HG02981 (cell line): ENCODE measurements around the gene OGT.
A peak's percentile ranks its signal among the peaks of the same experiment; 100 is the strongest.
"Not testable (repeated sequence)": the region's sequence is repeated elsewhere in the genome, so short reads cannot be mapped to it uniquely, and the experiment has no call there.

Experiments used
- ATAC-seq: cut with Tn5 transposase; IDR thresholded peaks from one replicate; pipeline ENCODE4 v1.9.1; 2021; ENCODE audit warnings: mild to moderate bottlenecking, moderate library complexity; ENCODE audit not compliant: unreplicated experiment

Gene OGT

DNA sequence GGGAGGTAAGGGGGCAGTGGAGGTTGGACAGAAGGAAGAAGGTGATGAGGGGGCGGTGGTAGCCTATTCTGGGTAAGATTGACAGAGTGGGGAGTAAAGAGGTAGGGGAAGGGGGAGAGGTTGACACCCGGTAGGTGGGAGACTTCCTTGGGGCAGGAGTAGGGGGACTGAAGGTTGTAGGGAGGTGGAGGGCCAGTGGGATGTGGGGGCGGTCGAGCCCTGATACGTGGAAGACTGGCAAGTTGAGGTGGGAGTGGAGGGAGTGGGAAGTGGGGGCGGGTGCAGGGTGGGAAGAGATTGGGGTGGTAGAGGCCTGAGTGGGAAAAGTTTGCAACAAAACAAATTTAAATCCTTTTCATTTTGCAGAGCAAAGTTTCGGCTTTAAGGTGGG lies 47.1 kb downstream of the OGT start:
- ATAC-seq = no peak

DNA sequence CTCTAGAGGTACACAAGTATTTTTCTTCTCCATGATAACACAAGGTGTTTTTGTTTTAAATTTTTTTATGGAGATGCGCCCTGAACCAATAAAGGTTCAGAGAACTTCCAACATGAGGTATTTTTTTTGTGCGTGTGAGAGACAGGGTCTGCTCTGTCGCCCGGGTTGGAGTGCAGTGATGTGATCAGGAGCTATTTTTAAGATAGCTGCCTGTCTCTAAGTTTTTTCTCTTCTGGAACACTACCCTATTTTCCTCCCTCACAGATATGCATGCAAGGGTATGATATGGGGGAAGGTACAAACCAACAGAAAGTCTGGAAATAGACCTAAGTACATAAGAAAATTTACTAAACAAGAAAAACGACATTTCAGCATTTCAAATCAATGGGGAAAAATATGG lies 48.3 kb downstream of the OGT start:
- no peak for ATAC-seq

DNA sequence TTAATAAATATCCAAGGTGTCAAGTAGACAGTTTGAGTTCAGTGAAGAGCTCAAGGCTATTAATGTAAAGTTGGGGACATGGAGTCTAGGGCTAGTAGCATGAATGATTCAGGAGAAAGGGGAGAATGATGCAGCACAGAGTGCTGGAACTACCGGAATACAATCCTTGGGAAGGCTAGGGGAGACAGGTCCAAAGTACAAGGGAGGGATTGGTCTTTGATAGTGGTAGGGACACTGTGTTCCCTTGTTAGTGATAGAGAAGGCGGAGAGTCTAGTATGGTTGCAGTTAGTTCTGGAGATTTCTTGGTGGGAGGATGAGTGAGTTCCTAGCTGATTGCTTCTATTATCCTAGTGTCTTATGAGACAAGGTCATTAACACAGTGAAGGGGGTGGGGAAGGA lies 54.0 kb downstream of the OGT start:
- ATAC-seq = no peak

DNA sequence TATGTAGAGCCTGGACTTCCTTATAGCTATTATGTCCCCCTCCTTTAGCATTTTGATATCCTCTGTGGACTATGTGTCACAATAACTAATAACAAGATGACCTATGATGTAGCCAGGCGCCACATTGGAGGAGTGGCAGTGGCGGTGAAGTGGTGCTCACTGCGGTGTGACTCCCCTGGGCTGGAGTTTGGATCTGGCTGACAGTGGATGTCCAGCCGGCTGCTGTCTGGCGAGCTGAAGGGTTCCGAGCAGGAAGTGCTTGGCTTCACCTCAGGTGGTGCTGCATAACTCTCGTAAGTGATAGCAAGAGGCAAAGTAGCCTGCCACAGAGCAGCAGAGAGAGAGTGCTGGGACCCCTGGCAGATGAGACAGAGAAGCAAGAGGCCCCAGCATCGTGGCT lies 60.3 kb downstream of the OGT start:
- ATAC-seq = not testable (repeated sequence)

DNA sequence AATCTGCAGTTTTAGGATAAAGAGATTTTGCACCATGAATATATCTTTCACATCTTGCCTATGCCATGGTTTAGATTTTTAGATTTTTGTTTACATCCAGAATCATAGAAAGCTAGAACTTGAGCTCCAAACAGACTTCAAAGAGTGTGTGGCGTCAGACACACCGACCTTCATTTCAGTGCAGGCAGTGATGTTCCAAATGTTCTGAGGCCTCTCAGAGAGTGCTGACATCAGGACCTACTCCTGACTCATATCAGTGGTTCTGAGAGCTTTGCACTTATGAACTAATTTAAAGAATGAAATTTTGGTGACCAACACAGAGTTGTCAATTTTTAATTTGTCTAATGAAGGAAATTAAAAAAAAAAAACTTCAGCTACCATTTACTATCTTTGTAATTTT lies 67.1 kb downstream of the OGT start:
- ATAC-seq = no peak

DNA sequence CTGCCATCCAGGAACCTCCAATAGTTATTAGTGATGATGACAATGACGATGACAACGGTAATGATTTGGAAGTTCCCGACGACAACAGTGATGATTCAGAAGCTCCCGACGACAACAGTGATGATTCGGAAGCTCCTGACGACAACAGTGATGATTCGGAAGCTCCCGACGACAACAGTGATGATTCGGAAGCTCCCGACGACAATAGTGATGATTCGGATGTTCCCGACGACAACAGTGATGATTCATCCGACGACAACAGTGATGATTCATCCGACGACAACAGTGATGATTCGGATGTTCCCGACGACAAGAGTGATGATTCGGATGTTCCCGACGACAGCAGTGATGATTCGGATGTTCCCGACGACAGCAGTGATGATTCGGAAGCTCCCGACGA lies 70.7 kb downstream of the OGT start:
- no peak for ATAC-seq

DNA sequence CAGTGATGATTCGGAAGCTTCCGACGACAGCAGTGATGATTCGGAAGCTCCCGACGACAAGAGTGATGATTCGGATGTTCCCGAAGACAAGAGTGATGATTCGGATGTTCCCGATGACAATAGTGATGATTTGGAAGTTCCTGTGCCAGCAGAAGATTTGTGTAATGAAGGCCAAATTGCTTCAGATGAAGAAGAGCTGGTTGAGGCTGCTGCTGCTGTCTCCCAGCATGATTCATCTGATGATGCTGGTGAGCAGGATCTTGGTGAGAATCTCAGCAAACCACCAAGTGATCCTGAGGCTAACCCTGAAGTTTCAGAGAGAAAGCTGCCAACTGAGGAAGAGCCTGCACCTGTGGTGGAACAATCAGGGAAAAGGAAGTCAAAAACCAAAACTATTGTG lies 71.2 kb downstream of the OGT start:
- ATAC-seq = no peak

DNA sequence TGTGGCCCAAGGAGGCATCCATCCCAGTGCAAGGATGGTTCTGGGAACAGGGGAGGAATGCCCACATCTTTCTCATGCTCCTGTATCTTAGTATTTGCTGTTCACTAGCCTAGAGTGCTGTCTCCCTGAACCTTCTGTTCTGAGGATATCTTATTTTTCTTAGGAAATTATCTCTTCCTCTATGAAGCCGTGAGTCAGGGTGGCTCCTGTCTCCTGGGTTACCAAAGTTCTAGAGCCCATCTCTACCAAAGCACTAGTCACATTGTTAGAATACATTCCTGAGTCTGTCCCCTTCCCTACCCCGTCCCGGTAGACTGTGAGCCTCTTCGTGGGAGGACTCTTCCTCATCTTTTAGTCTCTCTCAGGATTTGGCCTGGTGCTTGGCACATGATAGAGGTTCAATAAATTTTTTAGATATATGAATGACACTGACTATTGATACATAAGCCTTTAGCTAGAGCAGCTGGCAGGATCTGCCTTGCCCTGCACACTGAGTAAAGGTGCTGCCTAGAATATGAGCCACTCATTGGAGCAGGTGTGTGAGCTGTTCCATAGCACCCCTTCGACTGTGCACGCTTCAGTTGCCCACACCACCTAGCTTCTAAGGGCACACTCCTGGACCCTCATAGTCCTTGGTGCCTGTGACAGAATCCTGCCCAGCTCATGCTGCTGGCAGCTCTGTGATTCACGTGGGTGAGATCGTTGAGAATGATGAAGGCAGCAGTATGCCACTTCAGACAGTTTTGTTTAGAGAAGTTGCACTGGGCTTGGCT lies 72.1 kb downstream of the OGT start:
- ATAC-seq = no peak

DNA sequence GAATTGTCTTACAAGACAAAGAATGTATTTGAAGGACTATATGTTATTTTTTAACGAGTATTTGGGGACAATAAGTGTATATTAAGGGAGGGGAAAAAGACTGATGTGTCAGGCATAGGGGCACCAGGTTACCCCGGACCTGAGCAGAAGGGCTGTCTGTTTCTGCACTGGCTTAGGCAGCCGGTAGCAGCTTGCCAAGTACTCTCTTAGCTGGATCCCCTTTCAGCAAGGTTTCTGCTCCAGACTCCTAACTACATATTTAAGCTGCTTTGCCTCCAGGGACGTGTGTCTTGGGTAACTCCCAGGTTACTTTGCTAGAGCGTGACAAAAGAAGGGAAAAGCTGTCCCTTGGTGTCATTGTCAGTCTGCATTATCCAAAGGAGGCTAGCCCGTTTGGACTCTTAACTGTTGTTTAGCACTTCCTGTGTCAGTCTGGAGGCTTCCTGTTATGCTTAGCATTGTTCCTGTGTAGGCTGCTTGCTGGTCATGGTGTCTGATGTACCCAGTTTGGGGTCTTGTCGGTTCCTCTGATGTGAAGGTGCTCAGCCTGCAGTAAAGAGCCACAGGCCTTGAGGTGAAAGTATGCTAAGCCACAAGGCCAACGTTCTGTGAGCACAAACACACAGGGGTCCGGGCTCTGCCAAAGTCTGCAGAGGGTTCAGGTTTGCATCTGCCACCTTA lies 73.8 kb downstream of the OGT start:
- no peak for ATAC-seq

DNA sequence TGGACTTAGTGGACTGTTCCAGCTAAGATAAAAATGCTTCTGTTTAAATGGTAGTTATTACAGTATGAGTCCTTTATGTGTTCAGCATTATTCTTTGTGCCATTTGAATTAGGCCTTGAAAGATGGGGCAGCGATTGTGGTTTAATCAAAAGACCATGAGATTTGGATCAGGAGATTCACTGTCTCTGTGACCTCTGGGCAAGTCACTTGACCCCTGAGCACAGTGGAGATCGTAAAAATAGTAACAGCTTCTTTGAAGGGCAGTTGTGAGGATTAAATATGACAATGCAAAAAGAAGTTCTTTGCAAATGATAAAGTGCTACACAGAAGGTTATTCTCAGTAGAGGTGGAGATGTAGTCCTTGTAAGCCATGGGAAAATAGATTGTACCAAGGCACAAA lies 74.6 kb downstream of the OGT start:
- no peak for ATAC-seq

DNA sequence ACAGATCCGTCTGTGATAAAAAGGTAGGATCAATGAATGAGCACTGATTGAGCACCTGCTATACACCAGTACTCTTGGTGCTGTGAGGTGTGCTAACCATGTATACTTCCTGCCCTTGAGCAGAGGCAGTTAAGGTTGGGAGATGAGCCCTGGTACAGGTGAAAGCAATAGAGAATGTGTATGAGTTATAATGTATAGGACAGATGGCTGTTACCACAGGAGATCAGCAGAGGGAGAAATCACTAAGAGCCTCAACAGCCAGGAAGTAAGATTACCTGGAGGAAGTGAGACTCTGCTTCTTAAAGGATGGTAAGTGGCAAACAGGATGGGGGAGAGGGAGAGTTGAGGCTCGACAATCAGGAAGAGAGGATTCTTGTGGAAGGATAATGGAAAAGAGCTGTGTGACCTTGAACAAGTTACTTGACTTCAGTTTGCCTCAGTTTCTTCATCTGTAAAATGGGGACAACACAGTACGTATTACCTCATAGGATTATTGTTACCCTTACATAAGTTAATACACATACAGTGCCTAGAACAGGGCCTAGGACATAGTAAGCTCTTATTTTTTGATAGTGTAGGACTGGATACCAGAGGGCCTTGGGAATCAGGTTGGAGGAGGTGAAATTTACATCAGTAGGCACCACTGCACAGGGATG lies 76.3 kb downstream of the OGT start:
- no peak for ATAC-seq

DNA sequence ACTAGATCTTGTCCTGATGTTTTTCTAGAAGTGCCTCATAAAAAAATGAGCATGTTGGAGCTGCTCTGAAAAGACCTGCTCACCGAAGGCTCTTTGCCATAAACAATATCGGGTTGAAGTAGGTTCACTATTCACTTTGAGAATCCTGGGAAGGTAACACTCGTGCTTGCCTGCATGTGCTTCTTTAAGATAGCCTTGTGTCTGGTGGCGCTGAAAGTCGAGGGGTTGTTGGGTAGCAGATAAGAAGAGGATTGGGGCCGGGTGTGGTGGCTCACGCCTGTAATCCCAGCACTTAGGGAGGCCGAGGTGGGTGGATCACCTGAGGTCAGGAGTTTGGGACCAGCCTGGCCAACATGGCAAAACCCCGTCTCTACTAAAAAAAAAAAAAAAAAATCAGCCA lies 78.8 kb downstream of the OGT start:
- not testable (repeated sequence) for ATAC-seq

DNA sequence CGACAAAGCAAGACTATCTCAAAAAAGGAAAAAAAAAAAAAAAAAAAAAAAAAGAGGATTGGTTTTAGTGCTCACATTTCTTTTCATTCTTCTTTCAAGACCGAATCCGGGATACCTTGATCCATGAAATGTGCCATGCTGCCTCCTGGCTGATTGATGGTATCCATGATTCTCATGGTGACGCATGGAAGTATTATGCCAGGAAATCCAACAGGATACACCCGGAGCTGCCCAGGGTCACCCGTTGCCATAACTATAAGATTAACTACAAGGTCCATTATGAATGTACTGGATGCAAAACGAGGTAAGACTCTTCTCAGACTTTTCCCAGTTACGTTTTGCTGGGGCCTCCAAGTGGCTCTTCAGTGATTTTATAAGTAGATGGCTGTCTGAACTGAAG lies 79.4 kb downstream of the OGT start:
- no peak for ATAC-seq

DNA sequence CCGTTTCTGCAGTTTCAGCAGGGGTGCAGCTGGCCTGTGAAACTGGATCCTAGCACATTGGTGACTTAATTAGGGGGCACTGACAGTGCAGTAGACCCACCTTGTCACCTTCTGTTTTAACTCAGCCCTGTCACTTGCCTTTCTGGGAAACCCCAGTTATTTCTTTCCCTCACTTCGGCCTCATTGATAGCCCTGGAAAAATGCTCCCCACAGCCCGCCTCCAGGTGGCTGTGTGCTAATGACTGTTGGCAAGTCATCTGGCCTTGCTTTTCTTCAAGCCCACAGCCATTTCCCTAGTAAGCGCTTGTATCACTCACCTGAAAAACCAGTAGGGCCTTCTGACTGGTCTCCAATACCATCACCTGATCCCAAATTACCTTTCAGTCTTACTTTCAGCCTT lies 82.2 kb downstream of the OGT start:
- ATAC-seq = no peak

DNA sequence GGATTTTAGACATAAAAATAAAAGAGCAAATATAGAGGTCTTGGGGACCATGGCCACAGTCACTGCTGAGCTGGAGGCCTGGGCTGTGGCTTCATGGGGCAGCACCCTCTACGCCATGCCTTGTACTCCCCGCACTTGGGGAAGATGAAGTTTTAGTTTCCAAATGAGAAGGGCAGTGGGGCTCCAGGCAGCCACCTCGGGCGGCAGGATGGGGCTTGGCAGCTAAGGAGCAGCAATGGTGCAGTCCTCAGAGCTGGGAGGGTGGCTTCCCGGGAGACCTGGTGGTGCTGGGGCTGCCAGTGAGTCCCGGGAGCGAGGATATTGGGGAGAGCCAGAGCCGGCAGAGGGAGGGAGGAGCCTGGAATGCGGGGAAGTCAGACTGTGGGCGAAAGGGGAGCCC lies 83.0 kb downstream of the OGT start:
- ATAC-seq = no peak

DNA sequence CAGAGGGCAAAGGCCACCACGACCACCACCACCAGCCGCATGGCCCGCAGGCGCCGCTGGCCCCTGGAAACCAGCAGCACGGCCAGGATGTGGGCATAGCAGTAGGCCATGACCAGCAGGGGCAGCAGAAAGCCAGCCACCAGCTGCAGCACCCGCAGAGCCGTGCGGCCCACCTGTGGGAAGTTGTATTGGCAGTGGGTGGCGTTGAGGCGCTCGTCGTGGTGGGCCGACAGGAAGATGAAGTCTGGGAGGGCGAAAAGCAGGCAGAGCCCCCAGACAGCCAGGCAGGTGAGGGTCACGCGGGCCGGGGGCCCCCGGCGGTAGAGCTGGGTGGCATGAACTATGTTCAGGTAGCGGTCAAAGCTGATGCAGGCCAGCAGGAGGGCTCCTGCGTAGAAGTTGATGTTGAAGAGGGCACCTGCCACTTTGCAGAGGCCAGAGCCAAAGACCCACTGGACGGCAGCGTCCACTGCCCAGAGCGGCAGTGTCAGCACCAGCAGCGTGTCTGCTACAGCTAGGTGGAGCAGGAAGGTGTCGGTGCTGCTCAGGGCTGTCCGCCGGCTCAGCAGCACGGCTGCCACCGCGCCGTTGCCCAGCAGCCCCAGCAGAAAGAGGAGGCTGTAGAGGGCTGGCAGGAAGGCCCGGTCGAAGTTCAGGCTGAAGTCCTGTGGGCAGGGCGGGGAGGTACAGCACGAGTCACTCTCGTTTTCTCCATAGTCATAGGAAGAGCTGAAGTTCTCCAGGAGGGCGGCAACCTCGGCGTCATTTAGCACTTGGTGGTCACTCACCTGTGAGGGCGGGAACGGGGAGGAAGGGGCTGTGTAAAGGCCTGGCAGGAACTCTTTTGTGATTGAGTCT lies 84.0 kb downstream of the OGT start:
- no peak for ATAC-seq

DNA sequence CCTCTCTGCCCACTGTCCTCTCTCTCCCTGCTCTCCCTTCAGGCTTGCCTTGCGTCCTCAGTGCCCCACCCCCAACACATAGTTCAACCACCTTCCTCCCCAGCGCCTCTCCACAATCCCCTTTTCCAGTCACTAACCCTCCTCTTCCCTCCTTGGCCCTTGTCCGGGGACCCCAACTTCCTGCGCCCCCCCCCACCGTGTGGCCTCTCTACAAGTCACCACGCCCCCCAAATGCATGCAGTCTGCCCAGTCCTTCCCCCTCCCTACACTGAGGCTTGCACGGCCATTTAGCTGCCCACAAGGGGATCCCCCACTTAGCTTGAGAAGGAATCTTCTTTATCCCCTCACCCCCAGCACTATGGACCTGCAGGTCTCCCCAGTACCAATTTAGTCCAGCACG lies 84.8 kb downstream of the OGT start:
- ATAC-seq = no peak

DNA sequence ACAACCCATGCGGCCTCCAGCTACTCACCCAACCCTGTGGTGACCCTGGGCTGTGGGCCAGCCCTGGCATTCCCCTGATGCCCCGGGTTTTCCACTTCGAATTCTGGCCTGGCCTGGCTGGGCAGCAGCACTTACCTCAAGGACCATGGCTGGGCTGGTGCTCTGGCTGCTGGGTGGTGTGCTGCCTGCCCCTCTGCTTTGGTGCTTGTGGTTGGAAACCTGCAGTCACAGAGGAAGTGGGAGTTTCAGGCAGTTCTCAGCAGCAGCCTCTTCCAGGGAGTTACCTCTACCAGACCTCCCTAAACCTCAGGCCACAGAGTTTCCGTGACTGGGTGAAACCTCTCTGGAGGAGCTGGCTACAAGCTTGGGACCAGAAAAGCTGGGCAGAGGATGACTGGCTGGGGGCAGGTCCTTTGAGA lies 85.4 kb downstream of the OGT start, which contains the start of gene CXCR3:
CXCR3 (minus strand) TSS at position 209 of the 419 bp plus-strand sequence; CDS start at position 147, 62 bp downstream.
- peak; percentile 53 for ATAC-seq

DNA sequence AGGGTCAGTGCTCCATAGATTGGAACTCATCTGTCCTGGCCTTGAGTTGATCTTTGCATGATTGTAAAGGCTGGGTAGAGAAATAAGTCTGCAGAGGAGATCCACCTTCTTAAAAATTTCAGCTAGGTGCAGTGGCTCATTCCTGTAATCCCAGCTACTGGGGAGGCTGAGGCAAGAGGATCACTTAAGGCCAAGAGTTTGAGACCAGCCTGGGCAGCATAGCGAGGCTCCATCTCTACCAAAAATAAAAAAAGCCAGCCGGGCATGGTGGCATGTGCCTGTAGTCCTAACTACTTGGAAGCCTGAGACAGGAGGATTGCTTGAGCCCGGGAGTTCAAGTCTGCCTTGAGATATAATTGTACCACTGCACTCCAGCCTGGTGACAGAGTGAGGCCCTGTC lies 85.9 kb downstream of the OGT start:
- no peak for ATAC-seq

DNA sequence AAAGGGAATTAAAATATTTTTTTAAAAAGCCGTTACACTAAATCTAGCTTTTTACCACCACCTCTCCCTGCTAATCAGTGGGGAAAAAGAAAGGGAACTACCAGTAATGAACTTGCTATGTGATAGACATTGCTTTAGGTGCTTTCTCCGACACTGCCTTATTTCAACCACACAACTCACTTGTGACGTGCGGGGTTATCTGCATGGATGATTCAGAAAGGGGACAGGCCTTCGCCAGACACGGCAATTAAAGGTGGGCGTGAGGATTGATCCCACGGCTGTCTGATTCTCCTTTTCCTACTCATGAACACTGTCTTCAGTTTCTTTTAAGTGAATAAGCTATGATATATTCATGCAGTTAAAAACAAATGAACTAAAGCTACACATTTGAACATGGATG lies 86.3 kb downstream of the OGT start:
- no peak for ATAC-seq

DNA sequence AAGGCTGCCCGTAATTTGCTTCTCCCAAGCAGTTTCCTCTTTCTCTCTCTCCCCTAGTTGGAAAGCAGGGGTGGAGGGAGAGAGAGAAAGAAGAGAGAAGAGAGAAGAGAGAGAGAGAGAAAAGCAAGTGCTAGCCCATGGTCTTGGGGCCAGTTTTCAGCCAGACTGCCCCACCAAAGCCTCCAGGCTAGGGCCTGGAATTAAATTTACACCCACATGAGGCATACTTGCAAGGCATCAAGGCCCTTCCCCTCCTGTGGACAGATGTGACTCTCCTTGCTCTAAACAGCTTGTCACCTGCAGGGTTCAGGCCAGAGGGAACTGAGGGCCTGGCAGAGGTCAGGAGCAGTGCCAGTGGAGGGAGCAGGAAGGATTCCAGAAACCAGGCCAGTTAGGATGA lies 87.1 kb downstream of the OGT start:
- no peak for ATAC-seq
